HG03378 (cell line): ENCODE measurements around the gene ZSWIM5.
A peak's percentile ranks its signal among the peaks of the same experiment; 100 is the strongest.

Experiments used
- ATAC-seq: cut with Tn5 transposase; IDR thresholded peaks from one replicate; pipeline ENCODE4 v1.9.1; 2021; ENCODE audit warnings: mild to moderate bottlenecking, moderate library complexity; ENCODE audit not compliant: unreplicated experiment

The ZSWIM5 gene

GRCh38 chr1:45037456-45037855 lies 168.9 kb downstream of the ZSWIM5 start:
- ATAC-seq, result no peak

DNA sequence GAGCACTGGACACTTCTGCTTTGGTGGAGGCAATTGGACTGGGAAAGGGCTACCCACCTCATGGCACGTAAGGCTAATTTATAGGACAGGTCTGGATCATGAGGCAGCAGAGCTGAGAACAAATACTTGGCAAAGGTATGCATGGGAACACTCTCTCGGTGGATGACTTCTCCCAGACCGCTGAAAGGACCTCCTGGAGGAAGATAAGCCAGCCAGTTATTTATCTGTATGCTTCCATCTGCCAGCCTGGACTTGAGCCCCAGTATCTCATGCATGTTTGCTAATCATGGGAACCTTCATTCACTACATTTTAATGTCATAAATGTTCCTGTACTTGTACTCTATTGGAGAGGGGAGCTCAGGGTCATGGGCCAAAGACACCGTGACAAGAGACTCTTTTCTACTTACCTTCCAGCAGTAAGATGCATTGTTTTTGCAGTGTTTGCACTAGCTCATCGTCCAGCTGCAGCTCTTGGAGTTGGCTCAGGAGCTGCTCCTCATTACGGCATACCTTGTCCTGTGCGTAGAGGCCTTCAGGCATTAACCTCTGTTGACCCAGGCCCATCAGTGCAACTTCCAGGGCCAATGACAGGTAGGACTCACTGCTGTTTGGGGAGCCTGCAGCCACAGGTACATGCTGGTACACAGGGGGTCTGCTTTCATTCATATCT lies 170.6 kb downstream of the ZSWIM5 start:
- ATAC-seq, result no peak

- no peak for ATAC-seq
Observed at GRCh38 chr1:45033356-45033755, 173.0 kb downstream of the ZSWIM5 start.

DNA sequence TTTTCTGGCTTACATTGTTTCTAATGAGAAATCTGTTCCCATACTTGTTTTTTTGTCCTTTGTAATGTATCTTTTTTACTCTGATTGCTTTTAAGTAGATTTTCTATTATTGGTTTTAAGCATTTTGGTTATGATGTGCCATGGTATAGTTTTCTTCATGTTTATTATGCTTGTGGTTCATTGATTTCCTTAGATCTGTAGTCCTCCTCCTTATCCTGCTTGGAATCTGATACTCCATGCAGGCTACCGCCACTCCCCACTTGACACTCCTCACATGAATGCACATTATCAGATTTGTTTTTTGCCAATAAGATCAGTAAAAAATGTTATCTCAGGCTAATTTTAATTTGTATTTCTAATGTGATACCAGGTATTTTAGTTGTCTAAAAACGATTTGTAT lies 173.6 kb downstream of the ZSWIM5 start:
- no peak for ATAC-seq

- no peak for ATAC-seq
Observed at GRCh38 chr1:45026446-45026845, 180.0 kb downstream of the ZSWIM5 start.

DNA sequence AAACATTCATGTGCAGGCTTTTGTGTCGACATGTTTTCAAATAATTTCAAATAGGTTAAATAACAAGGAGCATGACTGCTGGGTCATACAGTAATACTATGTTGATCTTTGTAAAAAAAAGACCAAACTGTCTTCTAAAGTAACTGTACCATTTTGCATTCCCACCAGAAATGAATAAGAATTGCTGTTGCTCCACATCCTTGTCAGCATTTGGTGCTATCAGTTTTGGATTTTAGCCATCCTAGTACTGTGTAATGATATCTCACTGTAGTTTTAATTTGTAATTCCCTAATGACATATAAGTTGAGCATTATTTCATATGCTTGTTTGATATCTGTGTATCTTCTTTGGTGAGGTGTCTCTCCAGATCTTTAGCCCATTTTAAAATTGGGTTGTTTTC lies 182.7 kb downstream of the ZSWIM5 start:
- no peak for ATAC-seq

- ATAC-seq, result peak; percentile 47
Observed at GRCh38 chr1:45018599-45019230, 187.7 kb downstream of the ZSWIM5 start.

DNA sequence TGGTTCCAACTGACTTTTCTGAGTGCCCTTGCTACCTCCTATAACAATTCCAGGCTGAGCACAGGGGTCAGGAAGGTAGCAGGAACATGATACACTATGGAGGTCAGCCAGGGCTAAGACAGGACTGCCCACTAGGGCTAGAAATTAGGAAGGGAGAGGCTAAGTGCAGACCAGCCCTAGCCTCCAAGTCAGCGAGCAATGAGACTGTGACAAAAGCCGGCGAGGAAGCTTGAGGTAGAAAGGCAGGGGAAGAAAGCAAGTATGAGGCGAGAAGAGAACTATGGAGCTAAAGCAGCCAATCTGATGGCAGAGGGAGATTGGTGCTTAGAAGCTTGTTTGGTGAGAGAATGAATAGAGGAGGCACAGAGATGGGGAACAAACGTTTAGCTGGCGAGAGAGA lies 189.6 kb downstream of the ZSWIM5 start:
- no peak for ATAC-seq

GRCh38 chr1:45016090-45016697 lies 190.2 kb downstream of the ZSWIM5 start:
- no peak for ATAC-seq

GRCh38 chr1:45015683-45016082 lies 190.7 kb downstream of the ZSWIM5 start:
- ATAC-seq, result no peak

GRCh38 chr1:45014321-45015028 lies 191.9 kb downstream of the ZSWIM5 start:
- no peak for ATAC-seq

DNA sequence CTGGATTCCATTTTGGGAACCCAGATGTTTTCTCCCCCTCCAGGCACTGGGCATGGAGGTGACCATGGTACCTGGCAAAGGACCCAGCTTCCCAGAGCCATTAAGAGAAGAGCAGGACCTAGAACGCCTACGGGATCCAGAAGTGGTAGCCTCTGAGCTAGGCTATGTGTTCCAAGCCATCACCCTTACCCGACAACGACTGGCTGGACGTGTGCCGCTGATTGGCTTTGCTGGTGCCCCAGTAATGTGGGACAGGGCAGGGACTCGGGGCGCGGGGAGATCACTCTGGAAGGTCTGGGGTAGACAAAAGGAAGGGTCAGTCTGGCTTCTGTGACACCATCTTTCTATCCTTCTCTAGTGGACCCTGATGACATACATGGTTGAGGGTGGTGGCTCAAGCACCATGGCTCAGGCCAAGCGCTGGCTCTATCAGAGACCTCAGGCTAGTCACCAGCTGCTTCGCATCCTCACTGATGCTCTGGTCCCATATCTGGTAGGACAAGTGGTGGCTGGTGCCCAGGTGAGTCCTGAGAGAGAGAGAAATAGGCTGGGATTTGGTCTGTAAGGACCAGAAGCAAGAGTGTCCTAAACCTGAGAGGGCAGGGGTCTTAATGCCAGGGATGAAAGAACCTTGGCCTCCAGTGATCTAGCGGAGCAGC lies 192.7 kb downstream of the ZSWIM5 start:
- ATAC-seq, result no peak

DNA sequence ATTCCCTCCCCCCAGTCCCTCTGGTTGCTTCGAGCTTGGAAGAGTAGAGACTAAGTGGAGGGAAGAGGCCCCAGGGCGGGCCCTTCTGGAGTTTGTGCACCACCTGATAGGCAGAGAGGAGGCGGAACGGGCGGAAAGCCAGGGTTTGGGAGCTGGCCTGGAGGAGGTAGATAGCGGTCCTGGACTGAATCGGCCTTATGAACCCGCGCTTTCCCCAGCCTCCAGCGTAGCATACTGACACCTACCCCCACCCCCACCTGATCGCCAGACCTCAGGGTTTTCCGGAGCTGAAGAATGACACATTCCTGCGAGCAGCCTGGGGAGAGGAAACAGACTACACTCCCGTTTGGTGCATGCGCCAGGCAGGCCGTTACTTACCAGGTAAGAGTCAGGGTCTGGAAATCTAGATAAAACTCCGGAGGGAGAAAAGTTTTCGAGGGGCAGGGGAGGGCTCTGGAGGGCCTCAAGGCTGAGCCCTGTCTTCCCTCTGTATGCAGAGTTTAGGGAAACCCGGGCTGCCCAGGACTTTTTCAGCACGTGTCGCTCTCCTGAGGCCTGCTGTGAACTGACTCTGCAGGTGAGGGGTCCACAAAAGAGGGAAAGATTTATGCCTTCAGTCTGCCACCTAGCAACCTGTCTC lies 193.6 kb downstream of the ZSWIM5 start:
- no peak for ATAC-seq

- peak; percentile 56 for ATAC-seq
Observed at GRCh38 chr1:45011837-45012638, 194.4 kb downstream of the ZSWIM5 start, which contains the start of gene UROD. UROD (plus strand) TSS chr1:45012254; CDS start chr1:45012266, 12 bp downstream.

- no peak for ATAC-seq
Observed at GRCh38 chr1:45010855-45011811, 195.3 kb downstream of the ZSWIM5 start, which contains the start of gene HECTD3. HECTD3 (minus strand) TSS chr1:45011324; CDS start chr1:45011257, 67 bp downstream.

DNA sequence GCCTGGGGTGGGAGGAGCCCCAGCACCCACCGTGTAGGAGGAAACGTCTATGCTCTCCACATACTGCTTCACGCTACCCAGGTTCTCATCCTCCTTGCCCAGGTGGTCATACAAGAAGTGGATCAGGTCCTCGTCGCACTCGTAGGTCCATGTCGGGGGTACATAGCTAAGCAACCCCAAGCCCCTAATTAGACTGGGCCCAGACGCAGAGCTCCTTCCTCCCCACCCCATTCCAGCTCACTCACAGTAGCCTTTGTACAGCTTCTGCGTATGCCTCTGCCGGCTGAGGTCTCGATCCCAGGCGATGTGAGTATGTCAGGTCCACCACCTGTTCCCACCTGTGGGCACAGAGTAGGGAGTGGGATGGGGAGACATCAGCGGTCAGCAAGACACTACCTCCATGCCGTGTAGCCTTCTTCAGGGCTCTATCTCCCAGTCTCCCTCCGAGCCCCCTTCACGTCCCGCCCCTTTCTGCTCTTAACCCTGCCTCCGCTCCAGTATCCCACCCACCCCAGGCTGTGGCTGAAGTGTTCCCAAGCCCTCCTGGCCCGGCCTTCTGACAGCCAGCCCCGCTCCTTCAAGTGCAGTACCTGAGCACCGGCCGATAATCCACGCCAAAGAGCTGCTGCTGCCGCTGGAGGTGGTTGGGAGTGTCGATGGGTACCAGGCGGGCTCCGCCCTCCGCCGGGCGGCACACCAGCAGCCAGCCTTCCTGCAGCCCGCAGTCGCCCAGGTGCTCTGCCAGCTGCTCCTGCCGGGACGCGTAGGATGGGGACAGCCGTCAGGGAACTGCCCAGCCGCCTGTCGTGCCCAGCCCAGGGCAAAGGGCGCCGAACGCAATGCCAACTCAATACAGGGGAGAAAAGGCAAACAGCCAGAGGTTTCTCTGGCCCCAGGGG lies 196.2 kb downstream of the ZSWIM5 start:
- no peak for ATAC-seq

DNA sequence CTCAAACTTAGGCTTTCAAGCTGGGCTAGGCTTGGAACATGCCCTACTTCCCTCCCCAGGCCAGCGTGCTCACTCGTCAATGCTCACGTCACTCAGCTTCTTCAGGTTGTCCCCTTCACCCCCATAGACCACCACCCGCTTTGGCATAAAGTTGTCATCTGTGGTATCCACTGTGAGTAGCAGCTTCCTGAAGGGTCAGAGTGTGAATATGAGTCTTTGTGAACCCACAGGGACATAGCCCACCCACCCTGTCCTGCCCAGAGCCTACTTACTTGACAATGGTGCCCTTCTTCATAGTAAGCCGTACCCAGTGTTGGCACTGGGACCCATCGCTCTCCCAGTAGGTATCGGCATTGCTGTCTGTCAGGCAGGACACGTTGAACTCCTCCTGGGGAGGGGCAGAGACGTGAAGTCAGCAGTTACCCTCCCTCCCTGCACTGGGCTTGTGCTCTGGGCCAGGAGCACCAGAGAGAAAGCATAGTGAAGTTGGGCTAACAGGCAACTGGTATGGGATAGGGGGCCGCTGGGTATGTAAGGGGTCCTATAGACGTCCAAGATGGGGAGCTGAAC lies 197.0 kb downstream of the ZSWIM5 start:
- ATAC-seq, result no peak
